Vagina (tissue), 2 donors: Measurements from ENCODE around the gene CDX2.

Experiments
- POLR2A ChIP-seq, 2 donors: fragments of 450-650 bp; IDR thresholded peaks; one replicate each; pipeline ENCODE4 v1.6.1; 2017; ENCODE audit warnings: antibody characterized with exemption in 2 of 2, mild to moderate bottlenecking in 2 of 2, moderate library complexity in 2 of 2
- TF ChIP-seq, protein P1 (sequence below), 3 experiments: fragments of 450-650 bp in 2 of 3; fragments of 200-600 bp in 1 of 3; sonication (generic) in 1 of 3; IDR thresholded peaks; one replicate each; pipeline ENCODE4 v1.5.1; 2017 to 2019; ENCODE audit warnings: antibody characterized with exemption in 3 of 3, mild to moderate bottlenecking in 2 of 3, moderate library complexity in 2 of 3

DNA sequence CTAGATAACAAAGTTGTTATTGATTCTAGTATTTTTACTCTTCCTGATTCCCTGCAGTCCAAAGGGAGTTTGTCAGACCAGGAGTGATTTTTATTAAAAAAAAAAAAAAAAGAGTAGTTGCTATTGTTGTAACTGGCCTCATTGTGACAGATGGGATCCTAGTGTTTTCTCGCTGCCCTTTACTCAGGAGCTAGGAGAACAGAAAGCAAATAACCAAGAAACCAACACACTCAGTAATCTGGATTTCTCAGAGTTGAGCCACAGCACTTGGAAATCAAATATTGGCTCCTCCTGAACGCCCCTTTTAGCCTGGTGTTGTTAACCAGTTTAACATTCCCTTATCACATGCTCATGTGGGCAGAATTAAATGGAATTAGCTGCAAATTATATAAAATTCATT lies 57.6 kb downstream of the CDX2 start:
- TF ChIP-seq, protein P1, sequence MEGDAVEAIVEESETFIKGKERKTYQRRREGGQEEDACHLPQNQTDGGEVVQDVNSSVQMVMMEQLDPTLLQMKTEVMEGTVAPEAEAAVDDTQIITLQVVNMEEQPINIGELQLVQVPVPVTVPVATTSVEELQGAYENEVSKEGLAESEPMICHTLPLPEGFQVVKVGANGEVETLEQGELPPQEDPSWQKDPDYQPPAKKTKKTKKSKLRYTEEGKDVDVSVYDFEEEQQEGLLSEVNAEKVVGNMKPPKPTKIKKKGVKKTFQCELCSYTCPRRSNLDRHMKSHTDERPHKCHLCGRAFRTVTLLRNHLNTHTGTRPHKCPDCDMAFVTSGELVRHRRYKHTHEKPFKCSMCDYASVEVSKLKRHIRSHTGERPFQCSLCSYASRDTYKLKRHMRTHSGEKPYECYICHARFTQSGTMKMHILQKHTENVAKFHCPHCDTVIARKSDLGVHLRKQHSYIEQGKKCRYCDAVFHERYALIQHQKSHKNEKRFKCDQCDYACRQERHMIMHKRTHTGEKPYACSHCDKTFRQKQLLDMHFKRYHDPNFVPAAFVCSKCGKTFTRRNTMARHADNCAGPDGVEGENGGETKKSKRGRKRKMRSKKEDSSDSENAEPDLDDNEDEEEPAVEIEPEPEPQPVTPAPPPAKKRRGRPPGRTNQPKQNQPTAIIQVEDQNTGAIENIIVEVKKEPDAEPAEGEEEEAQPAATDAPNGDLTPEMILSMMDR (IDR thresholded peaks at IDR 0.05): no peak
- no peak for TF ChIP-seq POLR2A (IDR thresholded peaks at IDR 0.05)
